Coronary artery (tissue), 2 donors: ENCODE data around the gene ANKS1B.

Source experiments
- DNase-seq: peaks from one replicate; pipeline ENCODE4 v3.0.0-alpha.2; 2017; ENCODE audit warnings: low spot score
- H3K27ac ChIP-seq, 2 donors: fragments of 200-600 bp; sonication (generic); one replicate each; pipeline ENCODE4 v1.5.1; 2016 to 2019
- H3K4me3 ChIP-seq: fragments of 200-600 bp; sonication (generic); 2 replicates; pipeline ENCODE4 v1.5.1; 2016; ENCODE audit warnings: mild to moderate bottlenecking, moderate library complexity
- CTCF ChIP-seq: fragments of 200-600 bp; sonication (generic); IDR thresholded peaks from one replicate; pipeline ENCODE4 v1.5.1; 2019; ENCODE audit warnings: antibody characterized with exemption

The ANKS1B gene

GRCh38 chr12:99067171-99067785, 917.5 kb downstream of the ANKS1B start:
- TF ChIP-seq CTCF = no peak
- H3K27ac ChIP-seq = no peak overlapping the region
- DNase-seq = no peak
- H3K4me3 ChIP-seq = no peak overlapping the region

GRCh38 chr12:99066726-99067125, 918.0 kb downstream of the ANKS1B start:
- no peak overlapping the region for H3K27ac ChIP-seq
- TF ChIP-seq CTCF = no peak
- no peak for DNase-seq
- H3K4me3 ChIP-seq = no peak overlapping the region

GRCh38 chr12:99063182-99063581, 921.6 kb downstream of the ANKS1B start:
- TF ChIP-seq CTCF = no peak
- no peak for DNase-seq
- H3K27ac ChIP-seq = no peak overlapping the region

GRCh38 chr12:99059824-99060511, 924.8 kb downstream of the ANKS1B start:
- Histone ChIP-seq H3K27ac (no peak overlapping the region), H3K4me3 (no peak overlapping the region)
- DNase-seq = no peak
- no peak for TF ChIP-seq CTCF

More at GRCh38 chr12:99063182-99063581, 921.6 kb downstream of the ANKS1B start:
- H3K4me3 ChIP-seq = no peak overlapping the region

- Histone ChIP-seq H3K4me3 (no peak overlapping the region), H3K27ac (no peak overlapping the region)
- DNase-seq = no peak
- TF ChIP-seq CTCF = no peak
These were observed 927.1 kb downstream of the ANKS1B start for GRCh38 chr12:99057670-99058069.

GRCh38 chr12:99056186-99056585, 928.5 kb downstream of the ANKS1B start:
- DNase-seq = no peak
- Histone ChIP-seq H3K4me3 (no peak overlapping the region), H3K27ac (no peak overlapping the region)
- TF ChIP-seq CTCF = no peak

GRCh38 chr12:99055299-99055698, 929.4 kb downstream of the ANKS1B start:
- no peak for TF ChIP-seq CTCF

More at GRCh38 chr12:99055299-99055698, 929.4 kb downstream of the ANKS1B start:
- no peak for DNase-seq
- Histone ChIP-seq H3K4me3 (no peak overlapping the region), H3K27ac (no peak overlapping the region)
